Progenitor cell of endocrine pancreas (in vitro differentiated cells): ENCODE measurements around the gene STK35. TPM values are rescaled to one million over a fixed set of nuclear protein-coding genes. Genes with fewer than 3 reads are reported as not detected.

Experiments used
- DNase-seq: peaks from one replicate; pipeline ENCODE4 v3.0.0; 2021; ENCODE audit warnings: low spot score; ENCODE audit not compliant: unreplicated experiment
- H3K27ac Mint-ChIP-seq: 2 replicates; pipeline ENCODE4 v1.8.0; 2021; ENCODE audit warnings: mild to moderate bottlenecking, moderate library complexity, mixed read lengths
- H3K27me3 Mint-ChIP-seq: 2 replicates; pipeline ENCODE4 v1.8.0; 2021; ENCODE audit warnings: mixed read lengths
- H3K36me3 Mint-ChIP-seq: 2 replicates; pipeline ENCODE4 v1.8.0; 2022; ENCODE audit warnings: mixed read lengths; ENCODE audit not compliant: insufficient read depth
- H3K4me1 Mint-ChIP-seq: 2 replicates; pipeline ENCODE4 v1.8.0; 2021; ENCODE audit warnings: low read depth, mixed read lengths
- H3K4me3 Mint-ChIP-seq: 2 replicates; pipeline ENCODE4 v1.8.0; 2021; ENCODE audit warnings: low read depth, mild to moderate bottlenecking, moderate library complexity, mixed read lengths
- H3K9me3 Mint-ChIP-seq: 2 replicates; pipeline ENCODE4 v1.8.0; 2021; ENCODE audit warnings: low read depth, mixed read lengths
- total RNA-seq: library from RNA; stranded (reverse); gene quantifications from 2 replicates; pipeline ENCODE4 v1.2.1, GENCODE V29; 2021
- TF ChIP-seq, protein P1 (sequence below): fragments of 200-600 bp; sonication (generic); IDR thresholded peaks from one replicate; pipeline ENCODE4 v1.5.0; 2021; ENCODE audit warnings: antibody characterized with exemption, mild to moderate bottlenecking; ENCODE audit not compliant: unreplicated experiment

Gene STK35
- total RNA-seq, 1 donor from 2014 or later: 41.9 TPM

DNA sequence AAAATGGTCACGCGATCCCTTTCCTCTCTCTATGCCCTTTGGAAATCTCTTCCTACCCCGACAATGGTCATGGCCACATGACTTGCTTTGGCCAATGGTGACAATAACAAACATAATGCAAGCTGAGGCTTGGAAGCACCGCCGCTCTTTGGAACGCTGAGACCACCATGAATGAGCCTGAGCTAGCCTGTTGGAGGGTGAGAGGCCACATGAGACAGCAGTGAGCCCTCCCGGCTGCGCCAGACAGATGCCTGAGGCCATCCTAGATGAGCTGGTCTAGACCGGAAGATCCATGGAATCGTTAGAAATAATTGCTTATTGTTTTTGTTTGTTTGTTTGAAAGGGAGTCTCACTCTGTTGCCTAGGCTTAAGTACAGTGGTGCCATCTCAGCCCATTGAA lies 64.2 kb downstream of the STK35 start:
- no peaks in the 10 kb centered on the region for H3K9me3 Mint-ChIP-seq
- TF ChIP-seq, protein P1, sequence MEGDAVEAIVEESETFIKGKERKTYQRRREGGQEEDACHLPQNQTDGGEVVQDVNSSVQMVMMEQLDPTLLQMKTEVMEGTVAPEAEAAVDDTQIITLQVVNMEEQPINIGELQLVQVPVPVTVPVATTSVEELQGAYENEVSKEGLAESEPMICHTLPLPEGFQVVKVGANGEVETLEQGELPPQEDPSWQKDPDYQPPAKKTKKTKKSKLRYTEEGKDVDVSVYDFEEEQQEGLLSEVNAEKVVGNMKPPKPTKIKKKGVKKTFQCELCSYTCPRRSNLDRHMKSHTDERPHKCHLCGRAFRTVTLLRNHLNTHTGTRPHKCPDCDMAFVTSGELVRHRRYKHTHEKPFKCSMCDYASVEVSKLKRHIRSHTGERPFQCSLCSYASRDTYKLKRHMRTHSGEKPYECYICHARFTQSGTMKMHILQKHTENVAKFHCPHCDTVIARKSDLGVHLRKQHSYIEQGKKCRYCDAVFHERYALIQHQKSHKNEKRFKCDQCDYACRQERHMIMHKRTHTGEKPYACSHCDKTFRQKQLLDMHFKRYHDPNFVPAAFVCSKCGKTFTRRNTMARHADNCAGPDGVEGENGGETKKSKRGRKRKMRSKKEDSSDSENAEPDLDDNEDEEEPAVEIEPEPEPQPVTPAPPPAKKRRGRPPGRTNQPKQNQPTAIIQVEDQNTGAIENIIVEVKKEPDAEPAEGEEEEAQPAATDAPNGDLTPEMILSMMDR: no peak
- no peak for DNase-seq
- peaks cover 11% of the 10 kb centered on the region for H3K27me3 Mint-ChIP-seq
- H3K36me3 Mint-ChIP-seq: no peaks in the 10 kb centered on the region
- no peak overlapping the region for H3K27ac Mint-ChIP-seq
- H3K4me3 Mint-ChIP-seq: no peak overlapping the region
- no peaks in the 10 kb centered on the region for H3K4me1 Mint-ChIP-seq

DNA sequence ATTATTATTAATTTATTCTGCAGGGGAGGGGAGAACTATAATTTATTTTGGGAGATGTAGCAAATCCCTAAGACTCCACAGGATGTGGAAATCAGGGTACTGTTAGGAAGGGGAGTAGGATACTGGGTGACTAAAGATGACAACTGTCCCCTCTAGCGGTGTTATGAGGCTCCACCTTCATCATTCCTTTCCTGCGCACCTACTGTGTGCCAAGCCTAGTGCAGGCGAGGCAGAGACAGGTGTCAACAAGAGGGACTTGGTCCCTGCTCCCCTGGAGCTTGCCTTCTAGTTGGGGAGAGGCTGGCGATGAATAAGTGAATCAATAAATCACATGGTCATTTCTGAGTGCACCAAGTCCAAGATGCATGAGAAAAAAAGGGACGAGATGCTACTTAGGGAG lies 65.5 kb downstream of the STK35 start:
- H3K4me3 Mint-ChIP-seq: no peak overlapping the region
- TF ChIP-seq, protein P1: no peak
- H3K9me3 Mint-ChIP-seq: no peaks in the 10 kb centered on the region
- no peaks in the 10 kb centered on the region for H3K4me1 Mint-ChIP-seq
- no peak overlapping the region for H3K27ac Mint-ChIP-seq
- no peak for DNase-seq
- no peaks in the 10 kb centered on the region for H3K36me3 Mint-ChIP-seq
- H3K27me3 Mint-ChIP-seq: peaks cover 20% of the 10 kb centered on the region

DNA sequence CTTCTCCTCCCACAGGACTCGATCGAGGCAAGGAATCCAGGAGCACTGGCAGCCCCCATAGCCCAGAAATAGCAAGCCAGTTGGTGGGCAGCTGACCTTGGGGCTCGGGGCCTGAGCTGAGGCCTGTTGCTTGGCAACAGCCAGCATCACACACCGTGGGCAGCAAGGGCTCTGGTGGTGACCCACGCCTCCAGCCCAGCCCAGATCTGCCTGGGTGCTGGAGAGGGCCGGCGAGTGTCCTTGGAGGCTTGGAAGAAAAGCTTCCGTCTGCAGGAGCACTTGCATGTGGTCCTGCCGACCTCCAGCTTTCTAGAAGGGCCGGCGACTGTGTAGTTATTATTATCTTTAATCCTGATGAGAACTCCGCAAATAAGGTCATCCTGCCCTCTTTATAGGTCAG lies 67.3 kb downstream of the STK35 start:
- TF ChIP-seq, protein P1: no peak
- Mint-ChIP-seq H3K4me3 (no peak overlapping the region), H3K4me1 (no peaks in the 10 kb centered on the region), H3K9me3 (no peaks in the 10 kb centered on the region), H3K27me3 (peaks cover 28% of the 10 kb centered on the region), H3K27ac (no peak overlapping the region), H3K36me3 (no peaks in the 10 kb centered on the region)
- DNase-seq: no peak

DNA sequence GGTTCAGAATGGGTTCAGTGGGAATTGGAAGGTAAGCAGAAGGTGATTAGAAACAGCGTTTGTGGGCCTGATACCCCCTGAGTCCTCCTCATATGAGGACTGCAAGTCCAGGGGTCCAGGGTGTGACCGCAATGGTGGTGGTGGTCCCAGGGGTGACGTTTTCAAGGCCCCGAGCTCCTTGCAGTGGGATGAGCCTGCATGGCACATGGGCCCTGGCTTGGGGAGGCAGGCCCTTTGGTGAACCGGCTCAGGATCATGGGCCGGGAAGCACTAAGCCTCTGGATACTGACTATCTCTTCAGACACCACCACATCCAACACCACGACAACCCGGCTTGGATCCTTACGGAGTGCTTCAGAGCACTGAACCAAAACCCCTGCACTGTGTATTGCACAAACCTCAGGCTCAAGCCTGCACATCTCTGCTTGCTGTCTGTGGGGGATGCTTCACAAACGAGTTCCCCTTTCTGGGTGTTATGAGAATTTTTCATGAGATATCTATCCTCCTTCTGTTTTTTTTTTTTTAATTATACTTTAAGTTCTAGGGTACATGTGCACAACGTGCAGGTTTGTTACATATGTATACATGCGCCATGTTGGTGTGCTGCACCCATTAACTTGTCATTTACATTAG lies 67.9 kb downstream of the STK35 start:
- H3K4me3 Mint-ChIP-seq: no peak overlapping the region
- H3K9me3 Mint-ChIP-seq: no peaks in the 10 kb centered on the region
- H3K27me3 Mint-ChIP-seq: peaks cover 30% of the 10 kb centered on the region
- H3K4me1 Mint-ChIP-seq: no peaks in the 10 kb centered on the region
- H3K36me3 Mint-ChIP-seq: no peaks in the 10 kb centered on the region
- no peak for DNase-seq
- TF ChIP-seq, protein P1: no peak
- no peak overlapping the region for H3K27ac Mint-ChIP-seq

DNA sequence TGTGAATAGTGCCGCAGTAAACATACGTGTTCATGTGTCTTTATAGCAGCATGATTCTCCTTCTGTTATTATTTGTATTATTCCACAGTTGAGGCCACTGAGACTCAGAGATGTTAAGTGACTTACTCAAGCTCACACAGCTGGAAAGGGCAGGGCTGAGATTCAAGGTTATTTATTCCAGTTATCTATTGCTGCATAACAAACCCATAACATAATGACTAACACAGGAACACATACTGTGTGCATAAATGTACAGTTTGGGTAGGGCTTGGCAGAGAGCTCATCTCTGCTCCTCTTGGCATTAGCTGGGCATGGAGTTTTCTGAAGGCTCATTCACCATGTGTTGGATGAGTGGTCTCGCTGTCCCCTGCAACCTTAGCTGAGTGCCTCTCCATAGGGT lies 68.8 kb downstream of the STK35 start:
- Mint-ChIP-seq H3K27ac (no peak overlapping the region), H3K4me1 (no peaks in the 10 kb centered on the region), H3K36me3 (no peaks in the 10 kb centered on the region), H3K9me3 (no peaks in the 10 kb centered on the region), H3K4me3 (no peak overlapping the region), H3K27me3 (peaks cover 31% of the 10 kb centered on the region)
- TF ChIP-seq, protein P1: no peak
- no peak for DNase-seq
